Subcutaneous abdominal adipose tissue (tissue), 5 donors: ENCODE results near the gene HOXA2.

Experiments used
- H3K27ac ChIP-seq: one replicate; pipeline ENCODE4 v1.7.0; 2013; ENCODE audit warnings: low read depth, mild to moderate bottlenecking, inconsistent platforms, low read length, moderate library complexity
- H3K27me3 ChIP-seq, 5 donors: one replicate each; pipeline ENCODE4 v1.7.0; 2013; ENCODE audit warnings: low read length in 5 of 5, inconsistent platforms in 1 of 5; ENCODE audit not compliant: control insufficient read depth in 5 of 5, insufficient read depth in 4 of 5
- H3K36me3 ChIP-seq, 5 donors: one replicate each; pipeline ENCODE4 v1.7.0; 2013; ENCODE audit warnings: low read length in 5 of 5; ENCODE audit not compliant: control insufficient read depth in 5 of 5, insufficient read depth in 5 of 5
- H3K4me1 ChIP-seq, 5 donors: one replicate each; pipeline ENCODE4 v1.7.0; 2013; ENCODE audit warnings: low read length in 5 of 5, mild to moderate bottlenecking in 3 of 5, moderate library complexity in 1 of 5; ENCODE audit not compliant: control insufficient read depth in 5 of 5, insufficient read depth in 5 of 5
- H3K4me3 ChIP-seq, 5 donors: one replicate each; pipeline ENCODE4 v1.7.0; 2013; ENCODE audit warnings: low read length in 5 of 5, low read depth in 1 of 5
- H3K9ac ChIP-seq, 5 donors: one replicate each; pipeline ENCODE4 v1.7.0; 2013; ENCODE audit warnings: low read length in 5 of 5, mild to moderate bottlenecking in 4 of 5, moderate library complexity in 3 of 5
- H3K9me3 ChIP-seq, 5 donors: one replicate each; pipeline ENCODE4 v1.7.0; 2013; ENCODE audit warnings: low read length in 5 of 5; ENCODE audit not compliant: control insufficient read depth in 5 of 5
- donor health status: healthy.
- donor health status: healthy.
- donor health status: healthy.
- donor health status: healthy.
- donor health status: healthy.

HOXA2 gene

DNA sequence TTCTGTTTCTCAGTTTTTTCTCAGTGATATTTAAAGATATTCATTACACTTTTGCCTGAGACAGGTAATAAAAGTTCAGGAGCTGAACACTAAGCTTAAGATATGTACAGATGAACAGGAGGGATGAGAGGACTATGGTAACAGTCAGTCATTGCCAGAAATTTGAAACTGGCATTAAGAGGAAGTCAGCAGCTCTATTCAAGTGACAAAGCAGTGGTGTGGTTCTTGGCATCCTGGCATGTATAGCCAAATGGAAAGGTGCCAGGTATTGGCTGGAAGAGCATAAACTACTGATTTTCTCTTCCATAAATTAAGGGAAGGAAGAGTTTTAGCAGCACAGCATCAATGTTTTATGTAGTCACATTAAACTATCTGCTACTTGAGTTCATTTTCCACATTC is 29.4 kb downstream of the HOXA2 start:
- Histone ChIP-seq H3K4me3 (no peak overlapping the region), H3K27me3 (no peaks in the 10 kb centered on the region), H3K9me3 (peaks cover 0 to 4% (median 0%) of the 10 kb centered on the region in 5 donors), H3K27ac (no peak overlapping the region), H3K36me3 (no peaks in the 10 kb centered on the region), H3K9ac (no peak overlapping the region), H3K4me1 (no peaks in the 10 kb centered on the region)

- Histone ChIP-seq H3K4me3 (no peak overlapping the region), H3K9me3 (peaks cover 0 to 4% (median 0%) of the 10 kb centered on the region in 5 donors), H3K4me1 (no peaks in the 10 kb centered on the region), H3K27me3 (no peaks in the 10 kb centered on the region), H3K27ac (no peak overlapping the region), H3K9ac (no peak overlapping the region), H3K36me3 (no peaks in the 10 kb centered on the region)
Measured at GRCh38 chr7:27071622-27072390, 30.7 kb downstream of the HOXA2 start.

GRCh38 chr7:27068259-27068658 is 34.2 kb downstream of the HOXA2 start:
- Histone ChIP-seq H3K4me1 (peaks cover 0 to 8% (median 6%) of the 10 kb centered on the region in 5 donors), H3K4me3 (no peak overlapping the region), H3K27me3 (no peaks in the 10 kb centered on the region), H3K9ac (no peak overlapping the region), H3K27ac (no peak overlapping the region), H3K9me3 (no peaks in the 10 kb centered on the region), H3K36me3 (no peaks in the 10 kb centered on the region)

GRCh38 chr7:27066148-27066547 is 36.3 kb downstream of the HOXA2 start:
- Histone ChIP-seq H3K9ac (no peak overlapping the region), H3K9me3 (no peaks in the 10 kb centered on the region), H3K27ac (no peak overlapping the region), H3K4me1 (peaks cover 0 to 8% (median 6%) of the 10 kb centered on the region in 5 donors), H3K36me3 (no peaks in the 10 kb centered on the region), H3K27me3 (no peaks in the 10 kb centered on the region), H3K4me3 (no peak overlapping the region)

GRCh38 chr7:27065709-27066108 is 36.8 kb downstream of the HOXA2 start:
- Histone ChIP-seq H3K36me3 (no peaks in the 10 kb centered on the region), H3K27me3 (no peaks in the 10 kb centered on the region), H3K4me1 (peaks cover 0 to 8% (median 6%) of the 10 kb centered on the region in 5 donors), H3K27ac (no peak overlapping the region), H3K9me3 (no peaks in the 10 kb centered on the region), H3K4me3 (no peak overlapping the region), H3K9ac (no peak overlapping the region)

DNA sequence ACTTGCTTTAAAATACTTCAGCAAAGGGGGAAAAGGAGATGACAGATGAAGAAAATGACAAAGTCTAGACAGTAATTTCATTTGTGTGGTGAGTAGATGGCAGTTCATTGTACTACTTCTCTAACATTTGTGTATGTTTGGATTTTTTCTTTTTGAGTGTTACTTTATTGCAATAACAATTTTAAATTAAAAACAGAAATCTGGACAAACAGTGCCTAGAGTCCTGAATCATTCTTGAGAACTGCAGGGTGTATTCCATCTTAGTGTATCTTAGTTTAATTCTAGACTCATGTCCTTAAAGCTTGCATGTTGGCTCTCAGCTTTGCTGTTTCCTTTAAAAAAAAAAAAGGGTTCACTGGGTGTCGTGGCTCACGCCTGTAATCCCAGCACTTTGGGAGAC is 37.8 kb downstream of the HOXA2 start:
- Histone ChIP-seq H3K4me1 (peaks cover 0 to 8% (median 6%) of the 10 kb centered on the region in 5 donors), H3K4me3 (no peak overlapping the region), H3K27ac (no peak overlapping the region), H3K9me3 (no peaks in the 10 kb centered on the region), H3K9ac (no peak overlapping the region), H3K27me3 (no peaks in the 10 kb centered on the region), H3K36me3 (no peaks in the 10 kb centered on the region)

GRCh38 chr7:27064159-27064558 is 38.3 kb downstream of the HOXA2 start:
- Histone ChIP-seq H3K4me1 (peaks cover 0 to 8% (median 6%) of the 10 kb centered on the region in 5 donors), H3K4me3 (no peak overlapping the region), H3K27me3 (no peaks in the 10 kb centered on the region), H3K36me3 (no peaks in the 10 kb centered on the region), H3K9ac (no peak overlapping the region), H3K27ac (no peak overlapping the region), H3K9me3 (no peaks in the 10 kb centered on the region)

GRCh38 chr7:27062946-27063345 is 39.5 kb downstream of the HOXA2 start:
- Histone ChIP-seq H3K27me3 (no peaks in the 10 kb centered on the region), H3K36me3 (no peaks in the 10 kb centered on the region)

GRCh38 chr7:27053153-27053552 is 49.3 kb downstream of the HOXA2 start:
- no peak overlapping the region for H3K27ac ChIP-seq
- peaks cover 0 to 5% (median 0%) of the 10 kb centered on the region in 5 donors for H3K4me1 ChIP-seq
- no peak overlapping the region for H3K9ac ChIP-seq
- no peaks in the 10 kb centered on the region for H3K27me3 ChIP-seq
- H3K4me3 ChIP-seq = no peak overlapping the region
- no peaks in the 10 kb centered on the region for H3K9me3 ChIP-seq
- H3K36me3 ChIP-seq = no peaks in the 10 kb centered on the region

More at GRCh38 chr7:27062946-27063345, 39.5 kb downstream of the HOXA2 start:
- Histone ChIP-seq H3K9me3 (no peaks in the 10 kb centered on the region), H3K27ac (no peak overlapping the region), H3K4me1 (peaks cover 0 to 8% (median 6%) of the 10 kb centered on the region in 5 donors), H3K4me3 (no peak overlapping the region), H3K9ac (no peak overlapping the region)

DNA sequence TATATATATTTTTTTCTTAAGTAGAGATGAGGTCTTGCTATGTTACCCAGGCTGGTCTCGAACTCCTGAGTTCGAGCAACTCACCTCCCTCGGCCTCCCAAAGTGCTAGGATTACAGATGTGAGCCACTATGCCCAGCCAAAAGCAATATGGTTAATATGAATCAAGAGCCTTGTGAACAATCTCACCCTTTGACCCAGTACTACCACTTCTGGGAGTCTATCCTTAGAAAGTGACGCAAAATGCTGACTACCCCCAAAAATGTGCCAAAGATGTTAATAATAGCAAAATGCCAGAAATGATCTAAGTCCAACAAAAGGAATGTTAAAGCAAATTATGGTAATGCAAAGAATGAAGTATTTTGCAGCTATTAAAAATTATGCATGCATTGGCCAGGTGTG is 51.0 kb downstream of the HOXA2 start:
- Histone ChIP-seq H3K9ac (no peak overlapping the region), H3K27me3 (no peaks in the 10 kb centered on the region), H3K9me3 (no peaks in the 10 kb centered on the region), H3K27ac (no peak overlapping the region), H3K4me3 (no peak overlapping the region), H3K4me1 (peaks cover 0 to 5% (median 0%) of the 10 kb centered on the region in 5 donors), H3K36me3 (no peaks in the 10 kb centered on the region)
